Measurements from ENCODE around the gene SCFD2.

GRCh38 chr4:53055274-53055673 is 310.6 kb downstream of the SCFD2 start:
- no peak for TF ChIP-seq POLR2AphosphoS5 (IDR thresholded peaks at IDR 0.05)
- no peak for TF ChIP-seq CTCF (IDR thresholded peaks at IDR 0.05)
- no peak for TF ChIP-seq EP300 (IDR thresholded peaks at IDR 0.05; ENCODE audit: low read depth)
- TF ChIP-seq POLR2A (IDR thresholded peaks at IDR 0.05): no peak
